ENCODE data around the gene SPHK1. TPM values are rescaled to one million over a fixed set of nuclear protein-coding genes. Genes with fewer than 3 reads are reported as not detected.

The SPHK1 gene
- total RNA-seq, 1 donor from 2014 or later, result 26.8 TPM

GRCh38 chr17:76385892-76386786 lies 1.7 kb downstream of the SPHK1 start:
- peaks cover 12% of the 10 kb centered on the region for H3K4me1 Mint-ChIP-seq (ENCODE audit: unreplicated experiment)
- peaks cover 4% of the 10 kb centered on the region for H3K27me3 Mint-ChIP-seq
- peak; percentile 94 for TF ChIP-seq CTCF (conservative IDR thresholded peaks at IDR 0.05)
- H3K9me3 Mint-ChIP-seq, result no peaks in the 10 kb centered on the region
- no peak overlapping the region for H3K27ac Mint-ChIP-seq
- peak; percentile 86 for DNase-seq (ENCODE audit: extremely low spot score, unreplicated experiment)
- peak overlapping the region; percentile 77 for H3K4me3 Mint-ChIP-seq
- no peaks in the 10 kb centered on the region for H3K36me3 Mint-ChIP-seq

- H3K27me3 Mint-ChIP-seq, result peaks cover 4% of the 10 kb centered on the region
- H3K4me1 Mint-ChIP-seq (ENCODE audit: unreplicated experiment), result peaks cover 12% of the 10 kb centered on the region
- H3K27ac Mint-ChIP-seq, result no peak overlapping the region
- no peaks in the 10 kb centered on the region for H3K9me3 Mint-ChIP-seq
- H3K4me3 Mint-ChIP-seq, result peak overlapping the region; percentile 77
- no peak for DNase-seq (ENCODE audit: extremely low spot score, unreplicated experiment)
- no peak for TF ChIP-seq CTCF (conservative IDR thresholded peaks at IDR 0.05)
- H3K36me3 Mint-ChIP-seq, result no peaks in the 10 kb centered on the region
Observed at GRCh38 chr17:76386966-76387765, 2.8 kb downstream of the SPHK1 start.

- Mint-ChIP-seq H3K36me3 (peaks cover 7% of the 10 kb centered on the region), H3K4me1 (ENCODE audit: unreplicated experiment) (peaks cover 12% of the 10 kb centered on the region), H3K27ac (no peak overlapping the region), H3K4me3 (no peak overlapping the region), H3K27me3 (no peaks in the 10 kb centered on the region), H3K9me3 (no peaks in the 10 kb centered on the region)
- DNase-seq (ENCODE audit: extremely low spot score, unreplicated experiment), result no peak
- TF ChIP-seq CTCF (conservative IDR thresholded peaks at IDR 0.05), result no peak
Observed at GRCh38 chr17:76388966-76389888, 4.8 kb downstream of the SPHK1 start.

- Mint-ChIP-seq H3K4me1 (ENCODE audit: unreplicated experiment) (peaks cover 12% of the 10 kb centered on the region), H3K9me3 (no peaks in the 10 kb centered on the region), H3K27me3 (no peaks in the 10 kb centered on the region), H3K36me3 (peaks cover 8% of the 10 kb centered on the region), H3K27ac (no peak overlapping the region), H3K4me3 (no peak overlapping the region)
- no peak for TF ChIP-seq CTCF (conservative IDR thresholded peaks at IDR 0.05)
- no peak for DNase-seq (ENCODE audit: extremely low spot score, unreplicated experiment)
Observed at GRCh38 chr17:76390003-76390421, 5.6 kb downstream of the SPHK1 start.

- Mint-ChIP-seq H3K9me3 (no peaks in the 10 kb centered on the region), H3K36me3 (peaks cover 8% of the 10 kb centered on the region), H3K27ac (no peak overlapping the region), H3K4me3 (no peak overlapping the region), H3K27me3 (no peaks in the 10 kb centered on the region), H3K4me1 (ENCODE audit: unreplicated experiment) (peaks cover 10% of the 10 kb centered on the region)
- no peak for TF ChIP-seq CTCF (conservative IDR thresholded peaks at IDR 0.05)
- no peak for DNase-seq (ENCODE audit: extremely low spot score, unreplicated experiment)
Observed at GRCh38 chr17:76391200-76391715, 6.8 kb downstream of the SPHK1 start.

Data from type B pancreatic cell (in vitro differentiated cells).